ENCODE results near the gene IL1RAPL2. TPM values are rescaled to one million over a fixed set of nuclear protein-coding genes. Genes with fewer than 3 reads are reported as not detected.

The IL1RAPL2 gene
- total RNA-seq, 4 donors from 2014 or later: 0.19 to 0.38 TPM; not detected in 2

DNA sequence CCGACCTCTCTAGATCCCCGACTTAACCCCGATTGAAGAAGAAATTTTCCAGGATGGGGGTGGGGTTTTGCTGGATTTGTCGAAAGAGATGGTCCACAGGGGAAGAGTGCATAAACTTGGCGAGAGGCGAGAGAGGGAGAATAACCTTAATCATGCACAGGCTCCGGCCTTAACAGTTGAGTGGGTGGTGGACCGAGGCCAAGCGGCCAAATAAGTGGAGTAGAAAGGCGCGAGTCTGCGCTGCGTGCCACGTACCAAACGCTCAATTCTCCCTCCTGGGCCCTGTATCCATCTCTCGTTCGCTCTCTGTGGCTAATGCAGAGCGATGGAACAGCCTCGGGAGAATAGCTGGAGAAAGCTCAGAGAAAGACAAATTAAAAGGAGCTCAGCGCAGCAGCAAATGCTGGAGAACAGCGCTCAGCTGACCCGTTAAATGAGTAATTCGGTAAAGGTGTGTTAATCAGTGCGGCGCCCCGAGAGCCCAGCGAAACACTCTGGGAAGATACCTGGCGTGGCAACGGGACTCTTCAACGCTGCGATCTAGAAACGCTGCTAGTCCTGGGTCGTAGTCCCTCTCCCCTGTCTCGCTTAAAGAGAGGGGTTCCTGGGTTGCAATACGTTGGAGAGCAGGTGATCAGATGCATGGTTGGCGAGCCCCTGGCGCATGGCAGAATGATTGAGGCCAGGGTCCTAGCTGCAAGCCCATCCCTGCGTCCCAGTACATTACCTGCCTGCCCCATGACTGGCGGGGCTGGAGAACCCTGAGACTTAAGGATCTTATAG, 887 bp upstream of the IL1RAPL2 start:
- 7 to 40% methylated on average over 32 to 39 of the region's 39 CpGs for WGBS, 2 donors
- no peak for DNase-seq (ENCODE audit: low spot score in 2 of 2)
- TF ChIP-seq POLR2A (IDR thresholded peaks at IDR 0.05) (no peak), CTCF (IDR thresholded peaks at IDR 0.05) (no peak)
- no peak overlapping the region for H3K4me3 ChIP-seq (ENCODE audit: low read depth, poor library complexity, severe bottlenecking)
- intact Hi-C loops (cut with DNase I; ENCODE audit: low total_unique reads): no loop called here

GRCh38 chrX:104566681-104567501, 892 bp downstream of the IL1RAPL2 start:
- DNase-seq (ENCODE audit: low spot score in 2 of 2): no peak
- 2 to 44% methylated on average over 12 to 26 of the region's 46 CpGs for WGBS, 2 donors
- no peak overlapping the region for H3K4me3 ChIP-seq (ENCODE audit: low read depth, poor library complexity, severe bottlenecking)
- TF ChIP-seq POLR2A (IDR thresholded peaks at IDR 0.05) (no peak), CTCF (IDR thresholded peaks at IDR 0.05) (no peak)
- intact Hi-C loops (cut with DNase I; ENCODE audit: low total_unique reads): no loop called here

DNA sequence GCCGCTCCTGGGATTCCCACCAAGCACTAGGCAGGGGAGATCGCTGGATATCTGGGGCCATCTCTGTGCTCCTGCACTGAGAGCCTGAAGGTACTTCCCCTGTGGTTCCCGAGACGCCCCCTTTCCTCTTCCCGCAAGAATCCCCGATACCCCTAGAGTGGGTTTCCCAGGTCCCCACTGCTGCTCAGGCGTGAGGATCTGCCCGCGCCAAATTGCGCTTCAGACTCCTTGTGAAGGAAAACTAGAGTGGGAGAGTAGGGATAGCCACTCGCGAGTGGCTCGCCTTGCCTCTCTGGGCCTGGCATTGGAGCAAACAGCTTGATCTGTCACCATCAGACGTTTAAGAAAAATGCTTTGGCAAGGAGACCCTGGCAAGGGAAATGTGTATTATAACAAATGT, 1.5 kb downstream of the IL1RAPL2 start:
- WGBS, 2 donors: 0 to 22% methylated on average over 4 to 14 of the region's 14 CpGs
- TF ChIP-seq CTCF (IDR thresholded peaks at IDR 0.05) (no peak), POLR2A (IDR thresholded peaks at IDR 0.05) (no peak)
- no peak overlapping the region for H3K4me3 ChIP-seq (ENCODE audit: low read depth, poor library complexity, severe bottlenecking)
- intact Hi-C loops (cut with DNase I; ENCODE audit: low total_unique reads): no loop called here
- no peak for DNase-seq (ENCODE audit: low spot score in 2 of 2)

DNA sequence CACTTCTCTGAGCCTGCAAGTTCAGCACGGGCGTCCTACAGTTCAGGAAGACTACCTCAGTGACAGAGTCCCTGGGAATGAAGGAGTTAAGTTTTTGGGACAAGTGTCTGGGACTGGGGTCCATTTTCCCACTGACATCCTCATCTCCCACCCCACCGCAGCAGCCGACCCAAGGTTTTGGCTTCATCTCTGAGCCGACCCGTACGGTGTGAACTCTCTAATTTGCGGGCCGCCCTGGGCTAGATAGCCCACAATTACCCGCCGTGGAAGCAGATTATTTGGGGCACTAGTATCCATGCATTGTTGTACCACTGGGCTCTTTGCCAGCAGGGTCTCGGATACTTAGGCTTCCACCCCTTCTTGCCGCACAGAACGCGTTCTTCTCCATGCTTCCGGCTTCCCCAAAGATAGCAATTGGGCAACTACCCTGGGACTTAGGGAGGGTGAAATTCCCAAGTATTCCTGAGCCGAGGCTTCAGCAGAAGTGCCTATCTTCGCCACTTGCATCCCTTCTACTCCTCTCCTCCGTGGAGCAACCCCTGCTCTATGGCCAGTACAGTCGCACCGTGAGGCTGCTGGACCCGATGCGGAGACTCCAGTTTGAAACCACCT, 2.4 kb downstream of the IL1RAPL2 start:
- H3K4me3 ChIP-seq (ENCODE audit: low read depth, poor library complexity, severe bottlenecking): no peak overlapping the region
- TF ChIP-seq CTCF (IDR thresholded peaks at IDR 0.05): no peak
- TF ChIP-seq POLR2A (IDR thresholded peaks at IDR 0.05): no peak
- no peak for DNase-seq (ENCODE audit: low spot score in 2 of 2)
- 28 to 40% methylated on average over 13 to 23 of the region's 23 CpGs for WGBS, 2 donors
- intact Hi-C loops (cut with DNase I; ENCODE audit: low total_unique reads): no loop called here

- TF ChIP-seq CTCF (IDR thresholded peaks at IDR 0.05): no peak
- TF ChIP-seq POLR2A (IDR thresholded peaks at IDR 0.05): no peak
- WGBS, 2 donors: 14 to 54% methylated on average over 1 to 2 of the region's 2 CpGs
- intact Hi-C loops (cut with DNase I; ENCODE audit: low total_unique reads): no loop called here
- H3K4me3 ChIP-seq (ENCODE audit: low read depth, poor library complexity, severe bottlenecking): no peak overlapping the region
- DNase-seq (ENCODE audit: low spot score in 2 of 2): no peak
Observed at GRCh38 chrX:104618106-104618895, 52.3 kb downstream of the IL1RAPL2 start.
